Globus pallidus (tissue), 1 donor: ENCODE data around the gene POPDC2.
"Not testable (repeated sequence)": the region's sequence is repeated elsewhere in the genome, so short reads cannot be mapped to it uniquely, and the experiment has no call there.

Experiments used
- DNase-seq: peaks from one replicate; pipeline ENCODE4 v3.0.0-alpha.2; 2015; ENCODE audit warnings: low spot score

POPDC2 gene, protein sequence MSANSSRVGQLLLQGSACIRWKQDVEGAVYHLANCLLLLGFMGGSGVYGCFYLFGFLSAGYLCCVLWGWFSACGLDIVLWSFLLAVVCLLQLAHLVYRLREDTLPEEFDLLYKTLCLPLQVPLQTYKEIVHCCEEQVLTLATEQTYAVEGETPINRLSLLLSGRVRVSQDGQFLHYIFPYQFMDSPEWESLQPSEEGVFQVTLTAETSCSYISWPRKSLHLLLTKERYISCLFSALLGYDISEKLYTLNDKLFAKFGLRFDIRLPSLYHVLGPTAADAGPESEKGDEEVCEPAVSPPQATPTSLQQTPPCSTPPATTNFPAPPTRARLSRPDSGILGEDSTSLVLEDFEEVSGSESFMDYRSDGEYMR

DNA sequence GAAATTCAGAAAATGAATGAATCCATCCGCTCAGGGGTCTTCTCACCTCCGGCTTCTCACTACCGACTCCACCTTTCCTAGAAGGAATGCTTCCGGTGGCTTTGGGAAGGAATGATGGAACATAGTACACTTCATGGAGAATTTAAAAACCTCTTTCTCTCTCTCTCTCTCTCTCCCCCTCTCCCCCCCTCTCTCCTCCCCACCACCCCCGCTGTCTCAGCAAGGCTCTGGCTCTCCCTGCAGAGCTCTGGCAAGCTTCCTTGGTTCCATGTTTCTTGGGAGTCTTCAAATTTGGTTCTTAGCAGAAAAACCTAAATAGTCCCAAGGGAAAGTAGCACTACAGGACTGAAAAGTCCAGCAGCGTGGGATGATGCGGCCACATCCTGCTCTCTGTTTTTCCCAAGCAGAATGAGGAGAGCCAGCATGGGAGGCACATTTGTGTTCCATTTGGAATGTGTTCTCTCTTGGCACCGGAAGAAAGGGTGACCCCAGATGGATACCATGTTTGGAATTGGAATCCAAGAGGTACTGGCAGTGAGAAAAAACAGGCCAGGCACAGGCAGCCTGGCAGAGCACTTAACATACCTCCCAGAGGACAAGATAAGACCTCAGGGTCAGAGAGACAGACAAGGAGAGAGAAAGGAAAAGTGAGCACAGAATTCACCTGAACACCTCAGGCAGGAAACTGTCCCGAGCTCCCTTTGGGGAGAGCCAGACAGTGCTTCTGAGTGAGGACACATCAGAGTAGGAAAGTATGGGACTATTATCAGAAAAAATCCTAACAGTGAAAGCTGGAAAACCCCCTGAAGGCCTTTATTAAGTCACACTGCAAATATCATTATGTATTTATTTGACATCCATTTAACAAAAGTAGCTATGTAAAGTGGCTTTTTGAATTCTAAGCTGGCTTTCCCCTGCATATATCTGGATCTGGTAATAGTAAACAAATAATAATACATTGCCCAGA is at the start of gene POPDC2:
POPDC2 (minus strand) TSS at position 116 of the 967 bp plus-strand sequence. CDS start 166 bp downstream, outside the sequence.
- DNase-seq: no peak

DNA sequence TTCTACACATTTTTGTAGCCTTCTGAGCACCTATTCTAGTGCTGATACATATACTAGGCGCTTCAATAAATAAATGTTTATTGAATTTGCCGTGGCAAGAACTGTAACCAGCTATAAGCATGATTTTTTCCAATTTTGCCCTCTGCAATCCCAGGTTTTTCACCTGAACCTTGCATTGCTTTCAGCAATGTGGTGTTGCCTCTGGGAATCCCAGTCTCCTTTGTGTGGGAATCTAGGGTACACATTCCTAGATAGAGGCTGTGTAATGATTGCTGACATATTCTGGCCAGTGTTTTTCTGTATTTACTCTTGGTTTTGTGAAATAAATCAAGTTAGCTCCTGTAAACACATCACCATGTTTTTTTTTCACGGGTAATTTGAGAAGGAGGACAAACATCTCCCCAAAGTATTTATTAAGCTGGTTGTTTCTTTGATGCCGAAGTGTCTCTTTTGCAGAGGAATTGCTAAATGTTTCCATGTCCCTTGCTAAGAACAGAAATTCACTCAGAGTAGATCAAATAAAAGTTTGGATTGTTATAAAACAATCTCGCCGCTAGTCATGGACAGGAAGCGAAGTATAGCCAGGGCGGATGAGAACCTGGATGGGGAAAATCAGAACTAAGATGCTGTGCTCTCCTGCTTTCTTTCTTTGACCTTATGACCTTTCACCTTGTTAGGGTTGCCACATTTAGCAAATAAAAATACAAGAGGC is 43.6 kb upstream of the POPDC2 start:
- DNase-seq: no peak

DNA sequence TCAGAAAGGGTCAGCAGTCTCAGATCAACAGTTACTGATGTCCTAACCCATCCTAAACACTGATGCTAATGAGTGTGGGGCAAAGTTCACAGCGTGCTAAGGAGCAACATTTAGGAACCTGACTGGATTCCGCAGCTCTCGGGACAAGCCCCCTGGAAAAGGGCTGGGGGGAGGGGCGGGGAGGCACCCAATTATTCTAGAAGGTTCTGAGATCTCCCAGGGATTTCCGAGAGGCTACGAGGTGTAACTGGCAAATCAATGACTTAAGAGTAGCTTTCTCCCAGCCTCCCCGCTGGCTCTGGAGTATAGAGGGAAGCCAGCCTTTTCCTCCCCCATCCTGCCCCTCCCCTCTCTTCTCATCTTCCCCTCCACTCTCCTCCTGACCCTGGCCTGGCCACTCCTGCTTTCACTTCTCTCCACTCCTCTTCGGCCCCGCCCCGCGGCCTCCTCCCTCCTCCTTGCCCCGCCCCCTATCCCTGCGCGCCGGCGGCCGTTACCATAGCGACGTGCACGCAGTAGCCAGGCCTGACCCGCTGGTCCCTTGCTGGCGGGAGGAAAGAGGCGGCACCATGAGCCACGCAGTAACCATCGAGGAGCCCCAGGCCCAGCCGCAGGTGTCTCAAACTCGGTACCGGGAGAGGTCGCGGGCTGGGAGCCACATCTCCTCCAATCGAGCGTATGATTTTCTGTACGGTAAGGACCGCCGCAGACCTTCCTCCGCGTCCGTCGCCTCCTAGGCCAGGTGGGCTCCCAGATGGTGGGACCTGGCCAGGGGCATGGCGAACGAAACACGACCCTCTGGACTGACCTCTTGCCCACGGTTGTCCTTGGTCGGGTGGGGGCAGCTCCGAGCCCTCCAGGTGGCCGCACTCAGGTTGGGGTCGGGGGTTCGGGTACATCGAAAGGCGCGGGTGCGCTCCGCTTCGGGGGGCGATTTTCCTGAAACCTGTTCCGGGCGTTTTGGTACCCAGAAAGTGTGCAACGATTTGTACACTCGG is 42.4 kb upstream of the POPDC2 start, which contains the start of gene CFAP91:
CFAP91 (plus strand) TSS at position 493 of the 998 bp plus-strand sequence; CDS start at position 570, 77 bp downstream.
- peak; percentile 91 for DNase-seq

DNA sequence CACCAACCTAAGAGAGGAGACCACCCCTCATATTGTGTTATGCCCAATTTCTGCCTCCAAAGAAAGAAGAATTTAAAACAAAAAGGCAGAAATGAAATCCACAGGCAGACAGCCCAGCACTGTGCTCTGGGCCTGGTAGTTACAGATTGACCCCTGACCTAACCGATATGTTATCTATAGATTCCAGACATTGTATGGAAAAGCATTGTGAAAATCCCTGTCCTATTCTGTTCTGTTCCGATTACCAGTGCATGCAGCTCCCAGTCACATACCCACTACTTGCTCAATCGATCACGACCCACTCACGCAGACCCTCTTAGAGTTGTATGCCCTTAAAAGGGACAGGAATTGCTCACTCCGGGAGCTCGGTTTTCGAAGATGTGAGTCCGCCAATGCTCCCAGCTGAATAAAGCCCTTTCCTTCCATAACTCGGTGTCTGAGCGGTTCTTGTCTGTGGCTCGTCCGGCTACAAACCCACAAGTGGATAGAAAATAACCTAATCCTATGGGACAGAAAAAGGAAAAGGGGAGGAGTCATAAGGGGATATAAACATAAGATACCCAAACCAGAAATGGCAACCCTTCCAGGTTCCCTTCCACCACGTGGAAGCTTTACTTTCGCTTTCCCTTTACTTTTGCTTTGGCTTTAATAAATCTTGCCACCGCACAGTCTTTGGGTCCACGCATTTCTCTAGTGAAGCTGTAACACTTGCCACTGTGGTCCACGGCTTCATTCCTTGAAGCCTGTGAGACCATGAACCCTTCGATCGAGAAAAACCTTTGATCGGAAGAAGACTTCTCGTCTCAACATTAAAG is 40.7 kb upstream of the POPDC2 start:
- DNase-seq: no peak

DNA sequence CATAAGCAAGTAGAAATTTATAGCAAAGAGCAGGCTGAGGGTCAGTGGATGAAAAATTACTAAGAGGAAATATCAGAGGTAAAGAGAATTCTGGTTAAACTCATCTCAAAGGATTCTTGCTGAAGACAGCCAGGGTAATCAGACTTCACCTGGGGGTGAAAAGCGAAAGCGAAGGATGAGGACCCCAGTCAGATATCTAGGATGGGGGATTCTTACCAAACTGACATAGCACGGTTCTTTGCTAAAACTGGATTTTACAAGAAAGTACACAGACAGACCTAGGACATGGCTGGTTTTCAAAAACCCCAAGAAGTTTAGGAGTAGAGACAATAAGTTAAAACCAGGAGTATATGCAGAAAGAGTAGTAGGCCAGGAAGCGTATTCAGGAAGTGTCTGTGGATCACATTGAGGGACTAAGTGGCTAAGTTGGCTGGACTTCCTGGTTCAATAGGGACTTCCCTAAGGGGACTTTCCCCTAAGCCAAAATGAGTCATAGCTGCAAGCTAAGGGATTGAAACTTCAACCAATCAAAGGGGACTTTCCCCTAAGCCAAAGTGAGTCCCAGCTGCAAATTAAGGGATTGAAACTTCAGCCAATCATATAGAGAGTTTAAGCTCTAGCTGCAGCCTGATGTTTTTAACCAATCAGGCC is 40.0 kb upstream of the POPDC2 start:
- DNase-seq: no peak

DNA sequence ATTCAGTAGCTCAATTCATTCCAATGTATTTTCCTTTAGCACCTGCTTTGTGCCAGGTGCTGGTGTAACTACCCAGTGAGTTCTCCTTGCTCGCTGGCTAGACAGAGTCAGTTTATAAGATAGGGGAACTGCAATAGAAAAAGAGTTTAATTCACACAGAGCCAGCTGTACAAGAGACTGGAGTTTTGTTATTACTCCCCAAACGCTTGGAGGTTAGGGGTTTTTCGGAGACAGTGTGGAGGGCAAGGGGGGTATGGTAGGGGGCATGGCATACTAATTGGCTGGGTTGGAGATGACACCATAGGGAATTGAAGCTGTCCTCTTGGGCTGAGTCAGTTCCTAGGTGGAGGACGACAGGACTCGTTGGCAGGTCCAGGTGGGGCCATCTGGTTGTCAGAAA is 37.0 kb upstream of the POPDC2 start:
- DNase-seq: no peak

DNA sequence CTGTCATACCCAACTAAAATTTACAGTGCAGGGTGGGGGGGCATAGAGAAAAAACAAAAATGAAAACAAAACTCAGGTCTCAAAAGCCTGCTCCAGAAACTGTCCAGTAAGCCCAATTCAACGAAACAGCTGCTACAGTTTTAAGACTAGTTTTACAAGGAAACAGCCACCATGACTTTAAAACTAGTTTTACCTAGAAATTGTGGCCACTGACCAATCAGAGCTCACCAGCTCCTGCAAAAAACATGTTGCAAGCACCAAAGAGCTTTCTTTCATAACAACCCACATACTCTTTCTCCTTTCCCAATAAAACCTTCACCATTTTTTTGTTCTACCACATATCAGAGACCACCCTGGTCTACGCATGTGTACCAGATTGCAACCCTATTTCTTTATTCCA is 35.1 kb upstream of the POPDC2 start:
- DNase-seq: no peak

DNA sequence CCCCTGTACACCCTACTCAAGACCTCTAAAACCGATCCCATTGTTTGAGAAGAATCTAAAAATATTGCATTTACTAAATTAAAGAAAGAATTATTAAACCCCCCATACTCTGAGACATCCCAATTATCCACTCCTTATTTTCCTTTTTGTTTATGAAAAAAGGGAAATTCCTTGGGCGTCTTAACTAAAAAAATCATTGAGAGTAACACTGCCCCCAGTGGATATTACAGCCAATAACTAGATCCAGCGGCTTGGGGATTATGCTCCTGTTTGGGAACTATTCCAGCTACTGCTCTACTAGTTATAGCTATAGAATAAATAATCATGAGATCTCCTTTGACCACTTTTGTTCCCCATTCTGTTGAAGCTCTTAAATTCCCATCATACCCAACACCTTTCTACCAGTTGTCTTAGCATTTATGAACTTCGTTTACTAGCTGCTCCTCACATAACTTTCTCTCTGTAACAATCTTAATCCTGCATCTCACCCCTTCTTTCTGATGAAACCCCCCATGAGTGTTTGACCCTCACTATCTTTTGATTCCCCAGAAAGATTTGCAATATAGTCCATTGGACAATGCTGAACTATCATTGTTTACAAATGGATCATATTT is 29.8 kb upstream of the POPDC2 start:
- DNase-seq: no peak

DNA sequence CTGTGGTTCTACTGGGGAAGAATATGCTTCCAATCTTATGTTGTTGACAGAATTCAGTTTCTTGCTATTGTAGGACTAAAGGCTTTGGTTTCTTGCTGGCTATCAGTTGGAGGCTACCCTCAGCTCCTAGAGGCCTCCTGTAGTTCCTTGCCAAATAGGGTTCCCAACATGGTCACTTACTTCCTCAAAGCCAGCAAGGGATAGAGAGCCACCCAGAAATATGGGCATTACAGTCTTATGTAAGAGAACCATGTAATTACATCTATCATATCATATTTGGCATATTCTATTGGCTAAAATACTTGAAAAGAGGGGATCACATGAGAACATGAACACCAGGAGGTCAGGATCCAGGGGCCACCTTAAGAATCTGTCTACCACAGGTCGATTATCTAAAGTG is 23.0 kb upstream of the POPDC2 start:
- DNase-seq: no peak

DNA sequence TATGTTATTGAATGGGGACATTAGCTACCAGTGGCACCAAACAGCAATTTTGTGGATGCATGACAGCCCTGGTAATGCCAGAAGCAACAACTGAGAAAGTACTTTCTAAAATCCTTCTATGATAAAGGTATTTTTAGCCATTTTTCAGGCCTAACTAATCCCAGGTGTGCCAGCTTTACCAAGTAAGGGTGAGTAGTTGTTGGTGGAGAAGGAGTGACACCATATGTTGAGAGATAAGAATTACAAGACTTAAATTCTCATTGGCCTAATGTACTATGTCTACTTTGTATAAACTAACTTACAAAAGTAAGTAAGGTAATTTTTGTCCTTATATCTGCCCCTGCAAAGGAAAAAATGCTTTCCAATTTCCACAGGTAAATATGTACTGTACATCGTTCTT is 20.9 kb upstream of the POPDC2 start:
- DNase-seq: no peak

DNA sequence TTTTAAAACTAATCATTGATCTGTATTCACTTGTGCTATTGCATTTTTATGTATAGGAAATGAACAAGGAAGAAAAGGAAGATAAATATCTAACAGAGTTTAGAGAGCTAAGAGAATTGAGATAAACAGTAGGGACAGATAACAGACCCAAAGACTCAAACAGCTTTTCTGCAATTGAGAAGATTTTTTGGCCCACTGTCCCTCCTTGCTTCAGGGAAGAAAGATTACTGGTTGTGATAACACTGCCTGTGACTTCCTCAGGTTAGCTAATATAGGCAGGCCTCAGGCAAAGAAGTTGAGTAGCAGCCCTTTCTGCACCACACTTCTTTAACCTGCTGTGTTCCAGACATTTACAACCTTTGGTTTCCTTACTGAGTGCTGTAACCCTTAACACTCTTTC is 19.5 kb upstream of the POPDC2 start:
- no peak for DNase-seq

DNA sequence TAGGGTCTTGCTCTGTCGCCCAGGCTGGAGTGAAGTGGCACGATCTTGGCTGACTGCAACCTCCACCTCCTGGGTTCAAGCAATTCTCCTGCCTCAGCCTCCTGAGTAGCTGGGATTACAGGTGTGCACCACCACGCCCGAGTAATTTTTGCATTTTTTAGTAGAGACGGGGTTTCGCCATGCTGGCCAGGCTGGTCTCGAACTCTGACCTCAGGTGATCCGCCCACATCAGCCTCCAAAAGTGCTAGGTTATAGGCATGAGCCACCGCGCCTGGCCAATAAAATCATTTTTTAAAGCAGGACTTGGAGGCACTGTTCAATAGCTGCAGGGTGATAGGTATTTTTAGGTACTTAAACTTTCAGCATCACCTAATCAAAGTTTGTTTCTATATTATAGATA is 17.8 kb upstream of the POPDC2 start:
- DNase-seq: not testable (repeated sequence)

DNA sequence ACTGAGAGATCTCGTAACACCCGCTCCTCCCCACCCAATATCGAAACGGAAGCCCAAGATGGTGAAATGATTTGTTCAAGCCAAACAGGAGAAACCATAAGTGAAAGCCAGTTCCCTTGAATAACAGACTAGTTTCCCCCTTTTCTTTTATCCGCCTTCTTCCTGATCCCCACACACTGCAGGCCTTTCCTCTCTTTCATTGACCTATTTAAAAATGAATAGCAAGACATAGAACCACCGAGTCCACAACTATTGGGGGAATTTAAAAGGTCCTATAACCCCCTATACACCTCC is 17.2 kb upstream of the POPDC2 start:
- DNase-seq: no peak

DNA sequence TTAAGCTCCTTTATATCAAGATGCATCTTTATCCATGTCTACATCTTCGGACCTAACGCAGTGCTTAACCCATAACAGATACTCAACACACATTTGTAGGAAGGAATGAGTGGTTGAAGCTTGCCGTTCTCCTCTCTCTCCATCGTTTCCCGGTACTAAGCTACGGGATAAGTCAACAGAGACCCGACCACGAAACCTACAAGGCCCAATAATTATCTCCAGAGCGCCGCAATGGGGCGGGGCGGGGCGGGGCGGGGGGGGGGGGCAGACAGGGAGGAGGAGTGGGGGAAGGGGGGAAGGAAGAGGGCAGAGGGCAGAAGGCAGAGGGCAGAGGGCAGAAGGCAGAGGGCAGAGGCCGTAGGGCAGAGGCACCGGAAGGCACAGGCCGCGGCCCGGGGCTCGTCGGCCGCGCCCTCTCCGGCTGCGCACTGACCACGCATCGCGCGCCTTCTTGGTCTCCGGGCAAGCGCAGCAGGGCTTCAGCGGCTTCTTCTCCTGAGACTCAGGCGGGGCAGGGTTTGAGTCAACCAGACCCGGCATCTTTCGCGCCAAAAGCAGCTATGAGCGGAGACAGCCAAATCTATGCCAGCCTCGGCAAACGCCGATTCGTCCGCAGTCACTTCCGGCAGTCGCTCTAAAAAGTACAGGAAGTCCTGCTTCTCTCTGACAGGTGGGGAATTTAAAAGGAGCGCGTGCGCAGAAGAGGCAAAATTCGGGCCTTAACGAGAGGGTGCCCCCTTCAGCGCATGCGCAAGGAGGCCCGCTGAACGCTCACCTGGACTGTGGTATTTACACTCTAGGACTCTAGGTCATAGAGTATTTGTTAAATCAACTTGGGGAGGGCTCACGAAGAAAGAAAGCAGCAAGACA is 16.6 kb upstream of the POPDC2 start, which contains the start of gene COX17:
COX17 (minus strand) TSS at position 636 of the 870 bp plus-strand sequence; CDS start at position 540, 96 bp downstream.
- DNase-seq: peak; percentile 92

DNA sequence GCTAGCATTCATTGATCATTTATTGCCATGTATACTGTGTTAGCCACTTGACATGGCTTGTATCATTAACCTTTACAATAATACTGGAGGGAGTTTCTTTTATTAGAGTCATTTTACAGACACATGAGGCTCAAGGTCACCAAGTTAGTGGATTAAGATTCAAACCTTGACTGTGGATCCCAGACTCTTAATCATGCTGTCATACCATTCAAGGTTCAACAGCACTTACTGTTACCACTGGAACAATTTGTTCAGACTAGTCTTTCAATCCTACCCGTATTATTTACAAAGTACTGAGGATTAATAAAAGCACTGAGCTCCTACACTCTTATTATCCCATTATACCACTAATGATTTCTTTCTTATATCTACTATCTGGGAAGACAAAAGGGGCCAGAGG is 15.6 kb upstream of the POPDC2 start:
- no peak for DNase-seq

DNA sequence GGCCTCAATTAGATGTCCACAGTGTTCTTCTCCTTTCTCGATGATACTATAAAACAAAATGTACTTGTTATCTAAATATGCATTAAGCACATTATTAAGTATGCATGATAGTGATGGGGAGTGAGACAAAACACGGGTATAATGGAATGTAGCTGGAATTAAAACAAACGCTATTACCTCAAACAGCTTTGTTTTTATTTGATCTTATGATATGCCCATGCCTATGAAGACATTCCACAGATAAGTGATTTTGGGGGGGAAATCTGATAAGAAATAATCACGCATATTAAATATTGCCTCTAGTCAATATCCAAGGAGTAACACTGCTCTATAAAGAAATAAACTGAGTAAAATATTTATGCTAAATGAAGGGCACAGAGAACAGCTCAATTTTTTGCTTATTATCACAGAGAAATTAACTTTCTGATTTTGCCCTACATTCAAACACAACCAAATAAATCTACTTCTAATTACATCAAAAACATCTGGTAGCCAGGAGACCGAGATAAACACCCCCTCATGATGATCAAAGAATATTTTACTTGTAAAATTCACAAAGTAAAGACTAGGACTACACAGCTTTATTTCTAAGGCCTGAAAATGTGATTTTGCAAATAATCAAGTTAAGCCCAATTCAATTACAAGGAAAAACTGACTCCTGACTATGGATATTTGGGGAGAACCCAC is 14.9 kb upstream of the POPDC2 start:
- no peak for DNase-seq

DNA sequence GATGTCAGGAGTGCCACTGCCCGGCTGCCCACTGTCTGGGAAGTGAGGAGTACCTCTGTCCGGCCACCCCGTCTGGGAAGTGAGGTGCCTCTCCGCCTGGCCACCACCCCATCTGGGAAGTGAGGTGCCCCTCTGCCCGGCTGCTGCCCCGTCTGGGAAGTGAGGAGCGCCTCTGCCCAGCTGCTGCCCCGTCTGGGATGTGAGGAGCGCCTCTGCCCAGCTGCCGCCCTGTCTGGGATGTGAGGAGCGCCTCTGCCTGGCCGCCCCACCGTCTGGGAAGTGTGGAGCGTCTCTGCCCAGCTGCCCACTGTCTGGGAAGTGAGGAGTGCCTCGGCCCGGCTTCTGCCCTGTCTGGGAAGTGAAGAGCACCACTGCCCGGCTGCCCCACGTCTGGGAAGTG is 13.5 kb upstream of the POPDC2 start:
- no peak for DNase-seq

DNA sequence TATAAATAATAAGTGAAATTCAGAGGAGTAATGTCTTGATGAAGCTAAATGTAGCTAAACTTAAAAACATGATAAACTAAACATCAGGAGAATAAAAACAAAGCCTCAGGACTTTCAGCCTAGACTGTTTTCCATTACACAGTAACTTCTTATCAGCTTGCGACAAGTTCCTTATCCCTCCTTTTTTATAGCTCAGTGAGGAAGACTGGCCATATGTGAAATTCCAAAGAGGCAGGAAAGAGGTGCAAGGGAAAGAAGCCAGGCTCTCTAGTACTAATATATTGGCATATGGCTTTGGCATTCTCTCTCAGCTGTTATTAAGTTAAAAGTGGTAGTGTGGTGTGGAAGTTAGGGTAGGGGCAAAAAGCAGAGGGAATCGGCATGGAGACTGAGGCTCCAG is 12.4 kb upstream of the POPDC2 start:
- no peak for DNase-seq
